Measurements from ENCODE around the gene NR1D2. TPM values are rescaled to one million over a fixed set of nuclear protein-coding genes. Genes with fewer than 3 reads are reported as not detected.
A peak's percentile ranks its signal among the peaks of the same experiment; 100 is the strongest.

Gene NR1D2
- total RNA-seq, 2 experiments from 2014 or later, result 5.0 to 5.7 TPM

DNA sequence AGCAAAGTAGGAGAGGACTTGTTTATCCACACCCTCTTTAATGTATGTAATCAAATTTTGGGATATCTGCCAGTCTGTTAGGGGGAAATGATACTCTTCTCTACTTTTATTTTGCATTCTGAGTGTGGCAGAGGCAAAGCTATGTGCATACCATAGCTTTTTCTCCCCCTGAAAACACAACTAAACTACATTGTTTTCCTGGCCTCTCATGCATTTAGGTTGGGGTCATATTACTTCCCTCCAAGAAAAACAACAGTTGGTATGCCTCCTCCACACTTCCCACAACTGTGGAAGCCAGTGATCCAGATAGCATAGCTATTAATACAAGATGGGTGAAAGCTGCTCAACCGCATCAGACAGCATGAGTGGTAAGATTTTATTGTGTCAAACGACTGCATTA lies 21.3 kb upstream of the NR1D2 start:
- ChIA-PET POLR2A (interaction anchor here (0.6 to 2.6 kb wide), 7 partner anchors 10 to 82 kb away, joined by 3 to 8 read pairs (median 3); no protein-coding TSS in a partner anchor), CTCF (ENCODE audit: unreplicated experiment) (interaction anchor here (0.5 to 1.2 kb wide), 3 partner anchors 12 to 1290 kb away, joined by 3 read pairs; no protein-coding TSS in a partner anchor)
- Histone ChIP-seq H3K36me3 (ENCODE audit: insufficient read depth, low read length) (peaks cover 35% of the 10 kb centered on the region), H3K4me1 (ENCODE audit: insufficient read depth, low read length, poor library complexity, severe bottlenecking) (peaks cover 16% of the 10 kb centered on the region), H3K4me3 (ENCODE audit: low read depth, low read length, poor library complexity, severe bottlenecking) (no peak overlapping the region), H4K20me1 (ENCODE audit: insufficient read depth, low read length) (peaks cover 13% of the 10 kb centered on the region; the same call in 1 of the 2 replicates), H3K9me3 (ENCODE audit: low read length) (no peaks in the 10 kb centered on the region), H3K9me2 (ENCODE audit: insufficient read depth, low read length) (no peaks in the 10 kb centered on the region), H3K79me2 (ENCODE audit: insufficient read depth, low read depth, low read length) (peaks cover 13% of the 10 kb centered on the region), H3K4me2 (ENCODE audit: low read length) (no peak overlapping the region), H3K27ac (ENCODE audit: low read depth, low read length, poor library complexity, severe bottlenecking) (no peak overlapping the region), H2AFZ (ENCODE audit: low read length) (no peak overlapping the region)
- intact Hi-C loops (cut with micrococcal nuclease; ENCODE audit: unreplicated experiment), result no loop called here
- no peak for DNase-seq (ENCODE audit: low spot score)
- no peak for TF ChIP-seq EZH2phosphoT487 (IDR thresholded peaks at IDR 0.05; ENCODE audit: borderline replicate concordance, low read depth, low read length)
- TF ChIP-seq, protein P1, sequence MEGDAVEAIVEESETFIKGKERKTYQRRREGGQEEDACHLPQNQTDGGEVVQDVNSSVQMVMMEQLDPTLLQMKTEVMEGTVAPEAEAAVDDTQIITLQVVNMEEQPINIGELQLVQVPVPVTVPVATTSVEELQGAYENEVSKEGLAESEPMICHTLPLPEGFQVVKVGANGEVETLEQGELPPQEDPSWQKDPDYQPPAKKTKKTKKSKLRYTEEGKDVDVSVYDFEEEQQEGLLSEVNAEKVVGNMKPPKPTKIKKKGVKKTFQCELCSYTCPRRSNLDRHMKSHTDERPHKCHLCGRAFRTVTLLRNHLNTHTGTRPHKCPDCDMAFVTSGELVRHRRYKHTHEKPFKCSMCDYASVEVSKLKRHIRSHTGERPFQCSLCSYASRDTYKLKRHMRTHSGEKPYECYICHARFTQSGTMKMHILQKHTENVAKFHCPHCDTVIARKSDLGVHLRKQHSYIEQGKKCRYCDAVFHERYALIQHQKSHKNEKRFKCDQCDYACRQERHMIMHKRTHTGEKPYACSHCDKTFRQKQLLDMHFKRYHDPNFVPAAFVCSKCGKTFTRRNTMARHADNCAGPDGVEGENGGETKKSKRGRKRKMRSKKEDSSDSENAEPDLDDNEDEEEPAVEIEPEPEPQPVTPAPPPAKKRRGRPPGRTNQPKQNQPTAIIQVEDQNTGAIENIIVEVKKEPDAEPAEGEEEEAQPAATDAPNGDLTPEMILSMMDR (conservative IDR thresholded peaks at IDR 0.05; ENCODE audit: low read length), result no peak
- BruUV-seq (replicated peaks), result no TSS peak

DNA sequence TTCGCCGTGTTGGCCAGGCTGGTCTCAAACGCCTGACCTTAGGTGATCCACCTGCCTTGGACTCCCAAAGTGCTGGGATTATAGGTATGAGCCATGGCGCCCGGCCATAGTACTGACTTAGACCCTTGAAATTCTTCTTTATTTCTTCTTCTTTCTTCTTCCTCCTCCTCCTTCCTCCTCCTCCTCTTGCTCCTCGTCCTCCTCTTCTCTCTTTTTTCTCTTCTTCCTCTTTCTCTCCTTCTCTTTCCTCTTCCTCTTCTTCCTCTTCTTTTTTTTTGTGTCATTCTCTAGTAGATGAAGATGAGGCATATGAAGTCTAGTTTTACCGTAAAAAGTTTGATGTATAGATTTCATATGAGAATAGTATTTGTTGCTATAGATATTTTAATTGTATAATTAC lies 18.8 kb upstream of the NR1D2 start:
- intact Hi-C loops (cut with micrococcal nuclease; ENCODE audit: unreplicated experiment), result no loop called here
- Histone ChIP-seq H4K20me1 (ENCODE audit: insufficient read depth, low read length) (no peaks in the 10 kb centered on the region), H2AFZ (ENCODE audit: low read length) (no peak overlapping the region), H3K36me3 (ENCODE audit: insufficient read depth, low read length) (peaks cover 11% of the 10 kb centered on the region), H3K4me3 (ENCODE audit: low read depth, low read length, poor library complexity, severe bottlenecking) (no peak overlapping the region), H3K79me2 (ENCODE audit: insufficient read depth, low read depth, low read length) (no peaks in the 10 kb centered on the region), H3K9me3 (ENCODE audit: low read length) (no peaks in the 10 kb centered on the region), H3K4me2 (ENCODE audit: low read length) (no peak overlapping the region), H3K9me2 (ENCODE audit: insufficient read depth, low read length) (no peaks in the 10 kb centered on the region), H3K27ac (ENCODE audit: low read depth, low read length, poor library complexity, severe bottlenecking) (no peak overlapping the region), H3K4me1 (ENCODE audit: insufficient read depth, low read length, poor library complexity, severe bottlenecking) (no peaks in the 10 kb centered on the region)
- TF ChIP-seq, protein P1 (conservative IDR thresholded peaks at IDR 0.05; ENCODE audit: low read length), result no peak
- TF ChIP-seq EZH2phosphoT487 (IDR thresholded peaks at IDR 0.05; ENCODE audit: borderline replicate concordance, low read depth, low read length), result no peak
- POLR2A ChIA-PET, result interaction anchor here (1.8 kb wide), 1 partner anchor 9 kb away, joined by 6 read pairs; the partner anchor contains the start of genes NKIRAS1 and RPL15
- BruUV-seq (replicated peaks), result no TSS peak
- CTCF ChIA-PET (ENCODE audit: unreplicated experiment), result no interaction called here
- no peak for DNase-seq (ENCODE audit: low spot score)

DNA sequence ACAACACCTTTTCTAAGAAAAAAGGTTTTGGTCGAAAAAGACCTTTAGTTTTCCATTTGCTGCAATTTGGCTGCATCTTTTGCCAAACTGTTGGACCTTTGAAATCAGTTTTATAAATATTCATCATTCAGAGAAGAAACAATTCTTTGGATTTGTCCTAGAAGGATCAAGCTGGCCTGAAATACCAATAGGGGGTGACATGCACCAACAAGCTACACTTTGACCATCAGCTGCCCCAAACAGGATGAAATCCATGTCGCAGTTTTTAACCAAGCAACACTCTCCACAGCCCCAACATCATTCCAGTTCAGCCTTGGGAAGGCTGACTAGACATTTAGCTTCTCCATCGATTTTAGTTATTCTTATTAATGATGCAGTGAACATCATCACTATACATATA lies 18.4 kb upstream of the NR1D2 start:
- intact Hi-C loops (cut with micrococcal nuclease; ENCODE audit: unreplicated experiment), result no loop called here
- ChIA-PET POLR2A (interaction anchor here (0.7 to 1.8 kb wide), 2 partner anchors 10 to 210 kb away, joined by 3 to 6 read pairs; partner anchors contain the start of genes NKIRAS1 and RPL15), CTCF (ENCODE audit: unreplicated experiment) (no interaction called here)
- Histone ChIP-seq H3K4me1 (ENCODE audit: insufficient read depth, low read length, poor library complexity, severe bottlenecking) (peaks cover 4% of the 10 kb centered on the region), H3K9me2 (ENCODE audit: insufficient read depth, low read length) (no peaks in the 10 kb centered on the region), H3K27ac (ENCODE audit: low read depth, low read length, poor library complexity, severe bottlenecking) (no peak overlapping the region), H3K36me3 (ENCODE audit: insufficient read depth, low read length) (peaks cover 6% of the 10 kb centered on the region), H3K9me3 (ENCODE audit: low read length) (no peaks in the 10 kb centered on the region), H3K4me2 (ENCODE audit: low read length) (no peak overlapping the region), H2AFZ (ENCODE audit: low read length) (no peak overlapping the region), H3K79me2 (ENCODE audit: insufficient read depth, low read depth, low read length) (no peaks in the 10 kb centered on the region), H4K20me1 (ENCODE audit: insufficient read depth, low read length) (no peaks in the 10 kb centered on the region), H3K4me3 (ENCODE audit: low read depth, low read length, poor library complexity, severe bottlenecking) (no peak overlapping the region)
- no peak for DNase-seq (ENCODE audit: low spot score)
- TF ChIP-seq EZH2phosphoT487 (IDR thresholded peaks at IDR 0.05; ENCODE audit: borderline replicate concordance, low read depth, low read length), result no peak
- TF ChIP-seq, protein P1 (conservative IDR thresholded peaks at IDR 0.05; ENCODE audit: low read length), result peak; percentile 47
- no TSS peak for BruUV-seq (replicated peaks)

Measured in OCI-LY7 (cell line).